Cardiac fibroblast (primary cell): ENCODE data around the gene MEN1.

Experiments
- DNase-seq, 2 donors: peaks; one replicate each; pipeline versions ENCODE4 v3.0.0 to v3.0.0-alpha.2; 2010; ENCODE audit warnings: low read depth in 2 of 2
- H3K4me3 ChIP-seq, 2 donors: replicated peaks in 1 of 2; 1 replicate in 1 of 2; 2 replicates in 1 of 2; pipeline ENCODE4 v1.5.1; 2011; ENCODE audit warnings: low read depth in 2 of 2, low read length in 2 of 2, mild to moderate bottlenecking in 2 of 2, moderate library complexity in 1 of 2
- CTCF ChIP-seq: IDR thresholded peaks from one replicate; pipeline ENCODE4 v1.5.1; 2011; ENCODE audit warnings: low read depth, mild to moderate bottlenecking, low read length, inconsistent platforms

Gene MEN1

GRCh38 chr11:64804346-64805210, 5.8 kb downstream of the MEN1 start:
- DNase-seq: no peak
- no peak for TF ChIP-seq CTCF
- H3K4me3 ChIP-seq: no peak overlapping the region

DNA sequence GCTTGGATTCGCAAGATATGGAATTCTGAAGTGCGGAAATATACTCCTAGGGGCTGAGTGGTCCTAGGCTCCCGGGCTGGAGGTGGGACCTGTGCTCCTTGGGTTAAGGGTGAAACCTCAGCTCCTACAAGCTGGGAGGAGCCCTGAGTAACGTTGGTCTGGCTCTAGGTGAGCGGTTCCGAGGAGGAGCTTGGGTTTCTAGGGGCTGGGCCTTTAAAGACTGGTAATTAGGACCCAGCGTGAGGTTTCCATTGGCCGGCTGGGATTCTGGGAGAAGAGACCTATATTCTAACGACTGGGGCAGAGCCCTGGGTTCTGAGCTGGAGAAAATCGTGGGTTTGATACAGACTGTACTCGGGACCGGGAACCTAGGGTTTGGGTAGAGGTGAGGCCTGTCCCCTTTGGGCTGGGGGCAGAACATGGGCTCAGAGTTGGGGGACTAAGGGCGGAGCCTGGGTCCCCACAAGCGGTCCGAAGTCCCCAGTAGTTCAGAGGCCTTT, 6.5 kb downstream of the MEN1 start:
- no peak for TF ChIP-seq CTCF
- H3K4me3 ChIP-seq: peak overlapping the region; percentile 61 to 67
- no peak for DNase-seq

DNA sequence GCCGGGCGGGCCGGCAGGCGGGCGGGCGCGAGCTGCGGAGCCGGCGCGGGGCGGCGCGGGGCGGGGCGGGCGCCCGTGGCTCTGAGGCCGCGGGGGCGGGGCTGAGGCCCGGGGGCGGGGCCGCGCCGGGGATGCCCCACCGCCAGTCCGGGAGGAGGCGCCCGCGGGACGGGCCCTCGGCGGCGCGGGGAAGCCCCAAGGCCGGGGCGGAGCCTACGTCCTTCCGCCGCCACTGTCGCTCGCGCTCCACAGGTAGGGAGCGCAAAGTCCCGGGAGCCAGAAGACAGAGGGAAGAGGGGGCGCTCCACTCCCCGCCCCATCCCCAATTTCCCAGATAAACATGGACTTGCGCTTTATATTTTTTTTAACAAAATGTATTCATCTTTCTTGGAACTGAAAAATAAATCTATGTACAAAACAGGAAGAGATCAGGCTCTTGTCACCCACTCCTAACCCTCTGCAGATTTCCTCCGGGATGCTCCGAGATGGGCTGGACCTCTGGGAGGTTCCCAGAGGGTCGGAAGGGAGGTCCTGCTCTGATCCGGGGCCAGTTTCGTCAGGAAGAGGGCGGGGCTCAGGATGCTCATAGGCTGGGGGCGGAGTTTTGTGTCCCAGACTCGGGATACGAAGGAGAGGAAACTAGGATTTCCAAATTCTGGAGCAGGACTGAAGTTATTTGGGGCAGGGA, 7.0 kb downstream of the MEN1 start, which contains the start of gene MAP4K2:
Gene MAP4K2 (minus strand): TSS at position 57 of the 688 bp plus-strand sequence. CDS start 65 bp downstream, outside the sequence.
- no peak for TF ChIP-seq CTCF
- peak; percentile 78 to 88 for DNase-seq
- H3K4me3 ChIP-seq: peak within 1 kb of the TSS; percentile 61 to 67

DNA sequence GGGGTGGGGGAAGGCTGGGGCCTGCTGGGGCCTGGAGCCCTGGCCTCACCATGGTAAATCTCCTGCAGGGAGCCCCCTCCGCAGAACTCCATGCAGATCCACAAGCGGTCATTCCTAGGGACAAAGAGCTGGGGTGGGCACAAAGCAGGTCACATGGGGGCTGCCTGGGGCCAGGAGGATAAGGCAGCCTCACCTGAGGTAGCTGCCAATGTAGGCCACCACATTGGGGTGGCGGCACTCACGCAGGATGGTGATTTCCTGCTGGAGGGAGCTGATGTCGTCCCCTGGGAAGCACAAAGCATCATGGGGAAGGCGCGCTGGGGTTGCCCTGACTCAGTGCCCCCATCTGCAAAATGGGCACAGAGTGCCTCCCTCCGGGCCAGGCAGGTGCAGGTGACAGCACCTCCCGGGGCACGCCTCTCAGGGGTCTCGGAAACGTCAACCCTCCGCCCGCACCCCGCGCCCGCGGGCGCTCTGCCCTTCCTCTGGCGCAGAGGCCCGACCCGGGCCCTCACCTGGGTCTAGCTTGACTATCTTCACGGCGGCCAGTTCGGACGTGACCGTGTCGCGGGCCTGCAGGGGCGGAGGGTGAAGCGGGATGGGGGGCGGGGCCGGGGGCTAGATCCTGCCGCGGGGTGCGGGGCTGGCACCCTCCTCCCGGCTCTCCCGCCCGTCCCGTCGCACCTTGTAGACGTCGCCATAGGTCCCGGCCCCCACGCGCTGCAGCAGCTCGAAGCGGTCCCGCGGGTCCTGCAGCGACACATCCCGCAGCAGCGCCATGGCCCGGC, 7.8 kb downstream of the MEN1 start:
- TF ChIP-seq CTCF: no peak
- peak overlapping the region; percentile 49 to 62 for H3K4me3 ChIP-seq
- no peak for DNase-seq

GRCh38 chr11:64801561-64802369, 8.6 kb downstream of the MEN1 start:
- DNase-seq: no peak
- no peak overlapping the region for H3K4me3 ChIP-seq
- TF ChIP-seq CTCF: no peak

- H3K4me3 ChIP-seq: no peak overlapping the region
- no peak for TF ChIP-seq CTCF
These were observed 9.2 kb downstream of the MEN1 start for GRCh38 chr11:64801158-64801464.

More at GRCh38 chr11:64801158-64801464, 9.2 kb downstream of the MEN1 start:
- no peak for DNase-seq
